ENCODE results near the gene NTHL1. TPM values are rescaled to one million over a fixed set of nuclear protein-coding genes. Genes with fewer than 3 reads are reported as not detected.

NTHL1 gene
- total RNA-seq, 1 experiment from 2014 or later: 39.8 TPM

GRCh38 chr16:2095918-2096582 lies 48.4 kb upstream of the NTHL1 start:
- Histone ChIP-seq H3K4me3 (ENCODE audit: low read depth in 2 of 2, low read length in 2 of 2) (no peak overlapping the region), H3K9me3 (ENCODE audit: control insufficient read depth, insufficient read depth, low read depth, low read length) (no peaks in the 10 kb centered on the region), H3K36me3 (ENCODE audit: control insufficient read depth, insufficient read depth, low read length) (peaks cover 4% of the 10 kb centered on the region; the same call in 1 of the 2 replicates), H3K4me1 (ENCODE audit: control insufficient read depth, insufficient read depth, low read length) (no peaks in the 10 kb centered on the region), H3K27me3 (ENCODE audit: control insufficient read depth, insufficient read depth, low read length) (no peaks in the 10 kb centered on the region), H3K27ac (ENCODE audit: low read length) (no peak overlapping the region)
- in situ Hi-C loops (cut with HindIII; ENCODE audit: low pct_unique_long_range_greater_than_20kb, low sequenced_read_pairs): no loop called here
- POLR2A ChIA-PET: no interaction called here
- no peak for ATAC-seq
- DNase-seq (ENCODE audit: low read depth, low spot score): no peak
- CTCF ChIA-PET: no interaction called here
- TF ChIP-seq POLR2AphosphoS5 (IDR thresholded peaks at IDR 0.05; ENCODE audit: low read depth, low read length): no peak
- no peak for TF ChIP-seq TCF7L2 (IDR thresholded peaks at IDR 0.05; ENCODE audit: low read depth, low read length)
- no peak for TF ChIP-seq REST (IDR thresholded peaks at IDR 0.05; ENCODE audit: insufficient read depth in 1 of 2, low read depth in 2 of 2, low read length in 1 of 2)
- TF ChIP-seq SIN3A (IDR thresholded peaks at IDR 0.05; ENCODE audit: borderline replicate concordance, insufficient read depth, low read depth, low read length): no peak
- TF ChIP-seq CTCF (IDR thresholded peaks at IDR 0.05): no peak
- intact Hi-C loops (cut with micrococcal nuclease; ENCODE audit: unreplicated experiment): no loop called here
- BruUV-seq (replicated peaks): no TSS peak

GRCh38 chr16:2095315-2095853 lies 47.8 kb upstream of the NTHL1 start:
- no peak for DNase-seq (ENCODE audit: low read depth, low spot score)
- TF ChIP-seq POLR2AphosphoS5 (IDR thresholded peaks at IDR 0.05; ENCODE audit: low read depth, low read length) (no peak), REST (IDR thresholded peaks at IDR 0.05; ENCODE audit: insufficient read depth in 1 of 2, low read depth in 2 of 2, low read length in 1 of 2) (no peak), SIN3A (IDR thresholded peaks at IDR 0.05; ENCODE audit: borderline replicate concordance, insufficient read depth, low read depth, low read length) (no peak), CTCF (IDR thresholded peaks at IDR 0.05) (no peak), TCF7L2 (IDR thresholded peaks at IDR 0.05; ENCODE audit: low read depth, low read length) (no peak)
- no peak overlapping the region for H3K4me3 ChIP-seq (ENCODE audit: low read depth in 2 of 2, low read length in 2 of 2)
- BruUV-seq (replicated peaks): TSS peak; percentile 64
- H3K27ac ChIP-seq (ENCODE audit: low read length): no peak overlapping the region
- POLR2A ChIA-PET: no interaction called here
- no peaks in the 10 kb centered on the region for H3K9me3 ChIP-seq (ENCODE audit: control insufficient read depth, insufficient read depth, low read depth, low read length)
- H3K4me1 ChIP-seq (ENCODE audit: control insufficient read depth, insufficient read depth, low read length): no peaks in the 10 kb centered on the region
- peaks cover 4% of the 10 kb centered on the region; the same call in 1 of the 2 replicates for H3K36me3 ChIP-seq (ENCODE audit: control insufficient read depth, insufficient read depth, low read length)
- no peaks in the 10 kb centered on the region for H3K27me3 ChIP-seq (ENCODE audit: control insufficient read depth, insufficient read depth, low read length)
- ATAC-seq: no peak
- intact Hi-C loops (cut with micrococcal nuclease; ENCODE audit: unreplicated experiment) (no loop called here), in situ Hi-C loops (cut with HindIII; ENCODE audit: low pct_unique_long_range_greater_than_20kb, low sequenced_read_pairs) (no loop called here)
- CTCF ChIA-PET: no interaction called here
